ENCODE data around the gene PRKRA.
A peak's percentile ranks its signal among the peaks of the same experiment; 100 is the strongest.
"Not testable (repeated sequence)": the region's sequence is repeated elsewhere in the genome, so short reads cannot be mapped to it uniquely, and the experiment has no call there.

PRKRA gene

DNA sequence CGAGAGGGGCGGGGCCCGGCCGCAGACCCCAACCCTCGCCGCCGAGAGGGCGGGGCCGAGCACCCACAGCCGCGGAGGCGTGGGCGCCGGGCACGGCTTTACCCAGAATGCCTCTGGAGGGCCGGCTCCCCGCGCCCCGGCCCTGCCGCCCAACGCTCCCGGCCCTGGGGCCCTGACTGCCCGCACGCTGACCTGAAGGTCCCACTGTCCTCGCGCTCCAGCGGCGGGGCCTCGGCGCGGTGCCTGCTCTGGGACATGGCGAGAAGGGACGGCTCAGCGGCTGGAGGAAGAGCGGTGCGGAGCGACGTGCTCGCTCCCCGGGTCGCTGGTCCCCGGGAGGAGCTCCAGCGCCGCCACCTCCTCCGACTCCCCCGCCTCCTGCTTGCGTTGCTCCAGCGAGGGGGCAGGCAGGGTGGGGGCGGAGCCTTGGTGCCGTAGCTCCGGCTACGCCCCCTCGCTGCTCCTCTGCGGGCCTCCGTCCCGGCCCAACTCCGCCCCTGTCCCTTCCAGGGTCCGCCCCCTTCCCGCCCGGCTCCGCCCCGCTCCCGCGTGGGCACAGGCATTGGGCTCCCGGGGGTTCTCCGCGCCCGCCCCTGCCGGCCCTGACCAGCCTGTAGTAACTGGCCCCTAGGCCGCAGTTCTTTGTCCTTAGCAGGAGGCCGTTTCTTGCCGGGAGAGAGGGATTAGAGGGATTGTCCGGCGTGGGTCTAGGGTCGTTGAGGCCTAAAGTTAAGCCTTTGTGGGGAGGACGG lies at the start of gene PRKRA, which contains the start of gene PJVK:
TSS of gene PRKRA (minus strand) at position 402 of the 752 bp plus-strand sequence. CDS start at position 257, 145 bp downstream.
TSS of gene PJVK (plus strand) at position 605 of the 752 bp plus-strand sequence. CDS start 2,032 bp downstream, outside the sequence.
- DNase-seq, result peak; percentile 99

- DNase-seq, result no peak
Observed at GRCh38 chr2:178499640-178500039, 48.7 kb upstream of the PRKRA start.

DNA sequence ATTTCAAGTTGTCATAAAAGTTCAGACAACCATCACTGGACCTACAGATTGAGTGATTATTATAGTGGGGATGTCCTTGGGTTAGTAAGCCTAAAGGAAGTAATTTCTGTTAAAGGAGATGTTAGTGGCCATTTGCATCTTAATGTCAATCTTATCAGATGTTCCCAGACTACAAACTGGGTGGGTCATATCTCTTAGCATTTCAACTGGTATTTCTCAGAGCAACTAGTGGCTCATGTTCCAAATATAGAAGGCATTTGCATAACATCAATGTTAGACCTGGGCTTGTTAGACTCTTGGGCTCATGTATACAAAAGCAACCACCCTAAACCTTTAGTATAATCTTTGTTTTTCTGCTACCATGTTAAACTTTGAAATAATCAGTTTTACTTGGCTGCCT lies 47.2 kb upstream of the PRKRA start:
- no peak for DNase-seq

DNA sequence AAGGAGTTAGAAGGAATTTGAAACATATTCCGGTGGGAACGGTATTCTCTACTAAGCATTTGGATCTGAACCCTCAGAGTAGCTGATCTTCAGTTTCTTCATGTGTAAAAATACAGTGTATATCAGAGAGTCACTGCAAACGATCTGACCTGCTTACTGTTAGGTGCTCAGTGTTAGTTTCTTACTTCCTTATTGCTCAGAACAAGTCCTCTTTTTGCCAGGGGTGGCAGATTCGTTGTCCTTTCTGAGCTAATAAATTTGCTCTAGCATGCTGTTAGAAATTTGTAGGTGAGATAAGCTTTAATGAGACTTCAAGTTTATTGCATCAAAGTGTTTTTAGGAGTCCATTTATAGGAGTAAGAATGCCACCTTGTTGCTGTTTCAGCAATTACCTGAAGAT lies 45.1 kb upstream of the PRKRA start:
- no peak for DNase-seq

- no peak for DNase-seq
Observed at GRCh38 chr2:178491612-178492011, 40.6 kb upstream of the PRKRA start.

- no peak for DNase-seq
Observed at GRCh38 chr2:178485356-178485755, 34.4 kb upstream of the PRKRA start.

DNA sequence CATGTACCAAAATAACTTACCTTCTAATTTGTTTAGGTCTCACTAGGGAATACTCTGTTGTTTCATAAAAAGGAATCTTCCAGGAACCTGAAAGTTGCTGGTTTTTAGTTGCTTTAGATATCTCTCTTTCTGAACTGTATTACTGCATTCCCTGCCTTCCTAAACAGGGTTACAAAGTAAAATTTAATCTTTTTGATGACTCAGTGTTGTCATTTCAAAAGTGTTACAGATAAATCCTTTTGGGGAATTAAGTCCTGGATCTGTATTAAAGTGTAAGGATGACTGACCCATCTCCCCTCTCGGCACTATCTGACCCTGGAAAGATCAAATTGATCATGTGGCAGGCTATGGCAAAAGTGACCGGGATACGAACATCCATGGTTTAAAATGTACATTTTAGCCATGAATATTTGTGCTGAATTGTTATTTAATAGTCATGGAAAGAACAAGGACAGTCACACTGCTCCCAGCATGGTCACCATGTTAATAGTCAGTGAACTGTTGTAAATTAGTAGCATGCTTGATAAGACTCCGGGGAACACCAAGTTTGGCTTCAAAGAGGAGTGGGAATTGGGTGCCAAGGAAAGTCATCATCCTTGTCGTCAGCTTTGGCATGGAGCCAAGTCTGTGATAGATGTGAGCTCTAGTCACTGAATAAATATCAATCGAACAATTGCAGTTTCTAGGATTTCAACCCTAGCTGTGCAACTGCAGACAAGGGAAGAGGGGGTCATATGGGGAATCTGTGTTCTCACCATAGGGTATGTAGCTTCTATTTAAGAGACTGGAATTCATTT lies 33.5 kb upstream of the PRKRA start:
- DNase-seq, result no peak

DNA sequence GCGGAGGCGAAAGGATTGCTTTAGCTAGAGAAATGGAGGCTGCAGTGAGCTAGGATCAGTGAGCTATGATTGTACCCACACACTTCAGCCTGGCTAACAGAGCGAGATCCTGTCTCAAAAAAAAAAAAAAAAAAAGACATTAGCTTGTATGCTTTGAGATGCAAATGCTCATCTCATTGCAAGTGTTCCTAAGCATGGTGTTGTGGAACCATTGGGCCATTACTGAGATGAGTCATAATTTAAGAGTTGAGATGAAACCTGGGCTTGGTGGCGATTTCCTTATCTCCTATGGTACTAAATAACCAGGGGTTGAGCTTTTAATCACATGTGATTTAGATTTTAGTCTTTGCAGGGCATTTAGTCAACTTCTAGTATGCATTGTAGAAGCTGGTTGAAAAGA lies 31.5 kb upstream of the PRKRA start:
- no peak for DNase-seq

GRCh38 chr2:178480227-178481181 lies 29.5 kb upstream of the PRKRA start, which contains the start of gene PLEKHA3:
Gene PLEKHA3 (plus strand): TSS chr2:178480457. CDS start chr2:178480870, 413 bp downstream.
- peak; percentile 89 for DNase-seq

DNA sequence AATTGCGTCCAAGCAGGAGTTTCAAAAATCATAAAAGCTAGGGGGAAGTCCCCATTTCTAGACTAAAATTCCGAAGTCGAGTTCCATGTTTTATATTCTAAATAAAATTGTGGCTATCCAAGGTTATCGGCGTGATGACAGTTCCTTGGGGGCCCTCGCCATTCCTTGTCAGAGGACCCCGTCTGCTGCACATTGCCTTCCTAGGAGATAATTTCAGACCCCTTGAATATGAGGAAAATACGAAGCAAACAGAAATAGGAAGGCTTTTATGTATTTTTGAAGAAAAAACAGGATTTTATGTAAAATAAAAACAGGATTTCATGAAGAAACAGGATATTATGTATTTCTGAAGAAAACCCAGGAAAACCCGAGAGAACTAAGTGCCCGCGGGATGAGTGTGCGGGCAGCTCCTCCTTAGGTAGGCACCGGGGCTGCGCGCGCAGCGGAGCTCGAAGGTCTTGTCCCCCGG lies 28.8 kb upstream of the PRKRA start:
- no peak for DNase-seq

- no peak for DNase-seq
Observed at GRCh38 chr2:178479275-178479616, 28.3 kb upstream of the PRKRA start.

- DNase-seq, result peak; percentile 89
Observed at GRCh38 chr2:178478439-178479274, 27.7 kb upstream of the PRKRA start, which contains the start of gene FKBP7. Gene FKBP7 (minus strand): TSS chr2:178478600. CDS start chr2:178478499, 101 bp downstream.

- no peak for DNase-seq
Observed at GRCh38 chr2:178478130-178478438, 27.1 kb upstream of the PRKRA start.

DNA sequence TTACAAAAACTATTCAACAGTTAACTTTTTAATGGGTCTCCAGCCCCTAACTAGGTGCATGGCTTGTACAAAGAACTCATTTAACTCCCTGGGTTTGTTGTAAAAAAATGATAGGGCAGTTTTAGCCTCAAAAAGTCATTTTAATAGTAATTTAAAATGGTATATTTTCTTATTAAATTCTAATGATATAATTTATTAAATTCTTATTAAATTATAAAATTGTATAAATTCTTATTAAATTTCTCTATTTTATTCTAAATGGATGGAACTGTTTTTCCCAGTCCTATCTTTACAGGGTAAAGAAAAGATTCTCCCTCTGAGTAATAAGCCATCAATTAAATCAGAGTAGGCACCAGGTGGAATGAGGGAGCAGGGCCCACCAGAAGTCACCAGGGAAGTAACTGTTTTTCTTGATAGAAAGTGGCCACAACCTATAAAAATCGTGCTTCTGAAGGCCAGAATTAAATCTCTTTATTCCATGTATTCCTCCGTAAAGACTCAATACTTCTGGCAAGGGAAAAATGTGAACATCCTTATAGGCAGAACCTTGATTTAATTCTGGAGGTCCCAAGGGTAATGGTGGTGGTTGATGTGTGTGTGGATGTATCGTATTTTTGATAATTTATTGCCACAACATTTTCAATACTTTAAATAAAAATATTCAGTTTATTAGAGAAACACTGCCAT lies 26.6 kb upstream of the PRKRA start:
- no peak for DNase-seq

GRCh38 chr2:178476477-178476876 lies 25.5 kb upstream of the PRKRA start:
- no peak for DNase-seq

DNA sequence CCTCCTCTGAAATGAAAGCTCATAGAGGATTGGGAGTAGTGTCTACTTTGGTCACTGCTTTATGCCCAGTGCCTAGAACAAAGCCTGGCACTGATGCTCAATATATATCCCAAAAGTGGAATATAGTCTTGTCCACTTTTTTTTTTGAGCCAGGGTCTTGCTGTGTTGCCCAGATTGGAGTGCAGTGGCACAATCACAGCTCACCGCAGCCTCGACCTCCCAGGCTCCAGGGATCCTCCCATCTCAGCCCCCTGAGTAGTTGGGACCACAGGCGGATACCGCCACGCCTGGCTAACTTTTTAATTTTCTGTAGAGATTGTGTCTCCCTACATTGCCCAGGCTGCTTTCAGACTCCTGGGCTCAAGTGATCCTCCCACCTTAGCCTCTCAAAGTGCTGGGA lies 23.6 kb upstream of the PRKRA start:
- no peak for DNase-seq

DNA sequence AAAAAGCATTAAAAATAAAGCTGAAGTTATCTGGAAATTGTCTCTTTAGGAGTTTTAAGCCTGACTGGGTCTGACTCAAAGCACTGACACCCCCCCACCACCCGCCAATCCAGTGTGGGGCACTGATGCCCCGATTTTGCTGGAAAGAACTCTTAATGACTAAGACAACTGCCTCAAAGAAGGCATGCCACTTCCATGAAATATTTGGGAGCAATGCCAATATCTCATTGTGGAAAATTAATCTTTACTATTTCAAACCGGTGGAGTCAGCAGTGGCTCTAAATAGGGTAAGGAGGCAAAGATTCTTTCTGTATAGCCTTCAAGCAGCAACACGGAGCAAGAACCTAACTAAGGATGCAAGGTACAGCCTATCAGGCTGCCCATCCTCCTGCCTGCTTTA lies 23.0 kb upstream of the PRKRA start:
- no peak for DNase-seq

GRCh38 chr2:178473373-178473772 lies 22.4 kb upstream of the PRKRA start:
- no peak for DNase-seq

- not testable (repeated sequence) for DNase-seq
Observed at GRCh38 chr2:178471313-178471712, 20.3 kb upstream of the PRKRA start.

DNA sequence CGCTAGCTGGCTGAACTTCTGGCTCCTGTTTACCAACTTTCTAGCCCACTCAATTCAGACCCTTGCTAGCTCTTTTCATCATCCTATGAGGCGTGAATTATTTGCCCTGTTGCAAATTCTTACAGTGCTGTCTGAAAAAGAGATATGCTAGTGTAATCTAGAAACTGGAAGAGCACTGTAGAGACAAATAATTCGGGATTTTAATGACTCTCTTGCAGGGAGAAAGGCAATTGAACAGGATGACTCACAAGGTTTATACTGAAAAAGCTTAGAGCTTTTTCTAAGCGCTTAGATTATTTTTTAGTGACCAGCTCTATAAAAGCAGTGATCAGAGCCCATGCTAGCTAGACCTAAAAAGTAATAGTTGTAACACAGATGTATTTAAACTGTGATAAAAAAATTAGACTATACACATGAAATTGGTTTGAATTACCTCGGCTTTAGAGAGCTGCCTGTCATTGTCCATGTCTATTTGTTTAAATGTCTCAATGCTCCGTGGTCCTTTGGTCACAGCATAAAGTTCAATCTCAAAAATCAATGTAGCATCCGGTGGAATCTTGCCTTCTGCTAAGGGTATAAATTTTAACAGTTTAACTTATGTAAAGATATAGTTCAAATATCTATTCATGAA lies 18.4 kb upstream of the PRKRA start:
- DNase-seq, result no peak

- DNase-seq, result no peak
Observed at GRCh38 chr2:178457390-178457886, 6.5 kb upstream of the PRKRA start.

Measured in activated CD8-positive, alpha-beta memory T cell treated with anti-CD3 and anti-CD28 coated beads for 24 hours (primary cell).